Omental fat pad (tissue), 4 donors: ENCODE measurements around the gene ARHGEF35. TPM values are rescaled to one million over a fixed set of nuclear protein-coding genes. Genes with fewer than 3 reads are reported as not detected.
"Not testable (repeated sequence)": the region's sequence is repeated elsewhere in the genome, so short reads cannot be mapped to it uniquely, and the experiment has no call there.

Experiments
- ATAC-seq: fragments of 150-250 bp; one replicate; pipeline ENCODE4 v1.9.1; 2016; ENCODE audit warnings: mild to moderate bottlenecking, moderate library complexity; ENCODE audit not compliant: low FRiP score
- DNase-seq: peaks from one replicate; pipeline ENCODE4 v3.0.0-alpha.2; 2019; ENCODE audit warnings: low spot score
- total RNA-seq, 4 donors: library from RNA; depleted of rRNA; stranded (reverse); fragments of >200 nt; gene quantifications; one replicate each; pipeline ENCODE4 v1.1.0, GENCODE V29; 2016
- TF ChIP-seq, protein P1 (sequence below), 3 donors: fragments of 450-650 bp; IDR thresholded peaks; one replicate each; pipeline ENCODE4 v1.5.1; 2016 to 2017; ENCODE audit warnings: antibody characterized with exemption in 3 of 3, mild to moderate bottlenecking in 3 of 3, moderate library complexity in 2 of 3

Gene ARHGEF35
- total RNA-seq, 4 donors from 2014 or later = 2.8 to 6.7 (median 4.1) TPM

DNA sequence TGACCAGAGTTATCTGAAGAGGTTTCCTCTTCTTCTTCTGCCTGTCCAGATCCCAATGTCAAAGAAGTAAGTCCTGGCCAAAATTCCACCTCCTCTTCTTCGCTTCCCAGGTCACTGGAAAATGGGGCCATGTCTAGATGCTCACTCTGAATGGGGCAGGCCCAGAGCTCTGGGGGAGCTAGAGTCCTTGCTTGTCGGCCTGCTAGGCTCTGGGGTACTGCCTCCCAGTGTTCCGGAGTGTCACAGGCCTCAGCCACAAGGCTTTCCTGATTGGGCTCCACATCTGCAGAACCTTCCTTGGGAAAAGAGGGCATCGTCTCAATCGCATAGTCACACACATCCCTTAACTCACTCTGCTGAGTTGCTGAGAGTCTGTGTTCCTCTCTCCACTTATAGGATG is 7.8 kb downstream of the ARHGEF35 start:
- not testable (repeated sequence) for ATAC-seq, DNase-seq

DNA sequence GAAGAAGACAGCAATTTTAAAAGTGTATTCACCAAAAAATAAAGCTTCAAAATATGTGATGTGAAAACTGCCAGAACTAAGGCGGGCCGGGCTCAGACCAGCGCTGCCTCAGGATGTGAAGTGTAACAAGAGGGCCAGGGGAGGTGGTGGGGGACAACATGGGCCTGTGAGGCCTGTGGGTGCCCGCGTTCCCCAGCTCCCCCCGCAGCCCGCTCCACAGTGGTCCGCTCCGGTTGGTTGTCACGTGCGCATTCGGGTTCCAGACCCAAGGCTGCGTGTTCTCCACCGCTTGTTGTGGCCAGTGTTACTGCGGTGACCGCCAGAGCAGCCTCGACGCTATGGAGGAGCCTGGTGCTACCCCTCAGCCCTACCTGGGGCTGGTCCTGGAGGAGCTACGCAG is 12.5 kb downstream of the ARHGEF35 start, which contains the start of gene CTAGE4:
Gene CTAGE4, plus strand, starts transcription at position 301 of the 400 bp plus-strand sequence. Its CDS starts 38 bp downstream, at position 339.
- not testable (repeated sequence) for ATAC-seq, DNase-seq

DNA sequence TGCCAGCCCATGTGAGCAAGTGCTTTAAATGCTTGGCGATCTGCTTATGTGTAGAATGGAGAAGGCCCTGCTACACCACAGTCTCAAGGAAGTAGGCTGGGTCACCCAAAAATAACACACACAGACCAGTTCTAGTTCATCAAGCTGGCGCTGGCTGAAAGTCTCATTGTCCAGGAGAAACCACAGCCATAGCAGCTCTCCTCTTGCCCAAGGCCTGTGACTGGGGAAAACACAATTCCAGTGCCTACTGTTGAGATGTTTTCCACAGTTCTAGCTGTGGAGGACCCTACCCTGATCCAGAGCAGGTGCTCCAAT is 16.5 kb downstream of the ARHGEF35 start:
- not testable (repeated sequence) for DNase-seq, ATAC-seq

DNA sequence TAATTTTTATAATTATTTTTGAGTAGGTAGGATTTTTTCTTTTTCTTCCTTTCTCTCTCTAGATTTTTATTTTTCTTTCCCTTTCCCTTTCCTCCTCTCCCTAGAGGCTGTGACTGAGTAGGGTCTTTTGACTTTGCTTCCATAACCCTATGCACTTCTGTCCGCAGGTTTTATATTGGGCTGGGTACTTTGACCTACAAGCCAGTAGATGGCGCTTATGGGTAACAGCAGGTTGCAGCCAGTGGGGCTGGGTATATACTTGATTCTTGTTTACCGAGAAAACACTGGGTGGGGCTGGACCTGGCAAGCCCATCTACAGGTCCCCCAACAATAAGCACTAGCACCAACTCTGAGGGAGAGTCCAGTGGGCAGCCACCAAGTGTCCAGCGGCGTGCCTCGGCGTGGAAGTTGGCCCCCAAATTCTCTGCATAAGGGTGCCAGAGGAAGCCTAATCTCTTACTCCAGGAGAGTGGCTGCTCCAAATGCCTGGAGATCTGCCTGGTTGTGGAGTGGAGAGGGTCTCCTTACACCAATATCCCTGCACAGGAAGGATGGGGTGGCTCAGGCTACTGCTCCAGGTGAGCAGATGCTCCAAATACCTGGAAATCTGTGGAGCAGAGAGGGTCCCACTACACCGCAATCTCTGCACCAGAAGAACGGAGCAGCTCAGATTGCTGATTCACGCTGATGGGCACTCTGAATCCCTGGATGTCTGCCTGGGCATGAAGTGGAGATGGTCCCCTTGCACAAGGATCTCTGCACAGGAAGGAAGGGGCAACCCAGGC is 17.1 kb downstream of the ARHGEF35 start:
- not testable (repeated sequence) for DNase-seq
- ATAC-seq = peak; percentile 80

DNA sequence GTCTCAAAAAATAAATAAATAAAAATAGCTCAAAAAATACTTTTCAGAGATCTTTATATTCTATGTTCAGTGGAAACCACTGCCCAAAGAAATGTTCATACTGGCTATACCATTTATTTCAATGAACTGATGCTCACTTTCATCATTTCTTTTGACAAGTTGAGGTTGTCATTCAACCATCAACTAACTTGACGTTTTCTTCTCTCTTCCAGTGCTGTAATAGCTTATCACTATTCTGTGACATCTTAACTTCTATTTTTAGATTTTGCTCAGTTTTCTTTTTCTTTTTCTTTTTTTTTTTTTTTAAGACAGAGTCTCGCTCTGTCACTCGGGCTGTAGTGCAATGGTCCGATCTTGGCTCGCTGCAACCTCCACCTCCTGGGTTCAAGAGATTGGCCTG is 21.0 kb downstream of the ARHGEF35 start:
- no peak for DNase-seq
- TF ChIP-seq, protein P1, sequence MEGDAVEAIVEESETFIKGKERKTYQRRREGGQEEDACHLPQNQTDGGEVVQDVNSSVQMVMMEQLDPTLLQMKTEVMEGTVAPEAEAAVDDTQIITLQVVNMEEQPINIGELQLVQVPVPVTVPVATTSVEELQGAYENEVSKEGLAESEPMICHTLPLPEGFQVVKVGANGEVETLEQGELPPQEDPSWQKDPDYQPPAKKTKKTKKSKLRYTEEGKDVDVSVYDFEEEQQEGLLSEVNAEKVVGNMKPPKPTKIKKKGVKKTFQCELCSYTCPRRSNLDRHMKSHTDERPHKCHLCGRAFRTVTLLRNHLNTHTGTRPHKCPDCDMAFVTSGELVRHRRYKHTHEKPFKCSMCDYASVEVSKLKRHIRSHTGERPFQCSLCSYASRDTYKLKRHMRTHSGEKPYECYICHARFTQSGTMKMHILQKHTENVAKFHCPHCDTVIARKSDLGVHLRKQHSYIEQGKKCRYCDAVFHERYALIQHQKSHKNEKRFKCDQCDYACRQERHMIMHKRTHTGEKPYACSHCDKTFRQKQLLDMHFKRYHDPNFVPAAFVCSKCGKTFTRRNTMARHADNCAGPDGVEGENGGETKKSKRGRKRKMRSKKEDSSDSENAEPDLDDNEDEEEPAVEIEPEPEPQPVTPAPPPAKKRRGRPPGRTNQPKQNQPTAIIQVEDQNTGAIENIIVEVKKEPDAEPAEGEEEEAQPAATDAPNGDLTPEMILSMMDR (IDR thresholded peaks at IDR 0.05) = no peak
- no peak for ATAC-seq

DNA sequence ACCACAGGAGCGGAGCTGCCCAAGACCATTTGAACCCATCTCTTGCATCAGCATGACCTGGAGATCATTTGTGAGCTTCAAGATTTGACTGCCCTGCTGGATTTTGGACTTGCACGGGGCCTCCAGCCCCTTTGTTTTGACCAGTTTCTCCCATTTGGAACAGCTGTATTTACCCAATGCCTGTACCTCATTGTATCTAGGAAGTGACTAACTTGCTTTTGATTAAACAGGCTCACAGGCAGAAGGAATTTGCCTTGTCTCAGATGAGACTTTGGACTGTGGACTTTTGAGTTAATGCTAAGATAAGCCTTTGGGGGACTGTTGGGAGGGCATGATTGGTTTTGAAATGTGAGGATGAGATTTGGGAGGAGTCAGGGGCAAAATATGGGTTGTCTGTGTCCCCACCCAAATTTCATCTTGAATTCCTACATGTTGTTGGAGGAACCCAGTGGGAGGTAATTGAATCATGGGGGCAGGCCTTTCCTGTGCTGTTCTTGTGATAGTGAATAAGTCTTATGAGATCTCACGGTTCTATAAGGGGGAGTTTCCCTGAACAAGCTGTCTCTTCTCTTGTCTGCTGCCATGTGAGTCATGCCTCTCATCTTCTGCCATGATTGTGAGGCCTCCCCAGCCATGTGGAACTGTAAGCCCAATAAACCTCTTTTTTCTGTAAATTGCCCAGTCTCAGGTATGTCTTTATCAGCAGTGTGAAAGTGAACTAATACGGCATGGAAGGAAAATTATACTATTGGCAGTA is 23.9 kb downstream of the ARHGEF35 start:
- ATAC-seq, DNase-seq: not testable (repeated sequence)

DNA sequence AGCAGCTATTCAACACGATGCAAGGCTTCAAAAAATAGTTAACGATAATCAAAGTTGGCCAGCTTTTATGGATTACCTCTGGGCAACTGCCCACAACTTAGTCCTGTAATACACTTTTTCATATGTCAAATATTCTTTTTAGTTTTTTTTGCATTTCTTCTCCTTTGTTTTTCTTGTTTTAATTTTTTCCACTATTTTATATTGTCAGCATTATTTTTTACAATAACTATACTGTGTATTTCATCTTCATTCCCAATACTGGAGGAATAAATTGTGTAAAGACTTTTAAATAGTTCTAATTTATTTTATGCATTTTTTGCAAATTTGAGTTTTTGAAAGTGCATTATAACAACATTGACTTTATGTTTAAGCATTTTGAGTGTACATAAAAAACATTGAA is 30.8 kb downstream of the ARHGEF35 start:
- ATAC-seq (no peak), DNase-seq (no peak)
- TF ChIP-seq, protein P1 (IDR thresholded peaks at IDR 0.05) = no peak

DNA sequence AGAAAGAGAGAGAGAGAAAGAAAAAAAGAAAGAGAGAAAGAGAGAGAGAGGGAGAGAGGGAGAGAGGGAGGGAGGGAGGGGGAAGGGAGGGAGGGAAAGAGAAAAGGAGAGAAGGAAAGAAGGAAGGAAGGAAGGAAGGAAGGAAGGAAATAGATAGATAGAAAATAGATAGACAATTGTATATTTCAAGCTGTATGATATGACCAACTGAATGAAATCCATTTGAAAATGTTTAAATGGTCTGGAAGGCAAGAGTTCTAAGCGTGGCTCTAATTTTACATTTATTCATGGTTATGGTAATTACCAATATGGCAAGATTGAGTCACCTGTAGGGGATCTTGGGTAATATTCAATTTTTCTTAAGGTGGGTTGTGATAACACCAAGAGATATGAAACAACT is 36.8 kb downstream of the ARHGEF35 start:
- TF ChIP-seq, protein P1 (IDR thresholded peaks at IDR 0.05) = no peak
- DNase-seq = no peak
- no peak for ATAC-seq

DNA sequence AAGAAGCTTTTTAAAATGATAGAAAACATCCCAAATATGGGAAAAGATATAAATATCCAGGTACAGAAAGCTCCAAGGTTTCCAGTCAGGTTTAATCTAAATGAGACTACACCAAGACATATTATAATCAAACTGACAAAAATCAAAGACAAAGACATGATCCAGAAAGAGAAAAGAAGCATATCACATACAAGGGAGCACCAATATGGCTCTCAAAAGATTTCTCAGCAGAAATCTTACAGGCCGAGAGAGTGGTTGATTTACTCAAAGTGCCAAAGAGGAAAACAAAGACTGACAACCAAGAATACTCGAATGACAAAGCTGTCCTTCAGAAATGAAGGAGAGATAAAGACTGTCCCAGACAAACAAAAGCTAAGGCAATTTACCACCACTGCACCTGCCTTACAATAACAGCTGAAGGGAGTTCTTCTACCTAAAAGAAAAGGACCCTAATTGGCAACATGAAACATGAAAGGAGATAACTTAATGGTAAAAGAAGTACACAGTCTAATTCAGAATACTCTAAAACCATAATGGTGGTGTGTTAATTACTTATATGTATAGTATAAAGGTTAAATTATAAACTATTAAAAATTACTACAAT is 47.3 kb downstream of the ARHGEF35 start:
- no peak for ATAC-seq
- no peak for DNase-seq
- TF ChIP-seq, protein P1 (IDR thresholded peaks at IDR 0.05) = no peak
